Liver (tissue), 9 donors: Measurements from ENCODE around the gene CPAMD8. TPM values are rescaled to one million over a fixed set of nuclear protein-coding genes. Genes with fewer than 3 reads are reported as not detected.

ENCODE experiments used
- DNase-seq: peaks from one replicate; pipeline ENCODE4 v3.0.0-alpha.2; 2017; ENCODE audit warnings: low spot score
- H3K27ac ChIP-seq, 2 donors: one replicate each; pipeline ENCODE4 v1.7.0; 2013; ENCODE audit warnings: inconsistent platforms in 2 of 2, low read length in 2 of 2, control low read depth in 1 of 2, low read depth in 1 of 2, mild to moderate bottlenecking in 1 of 2
- H3K27me3 ChIP-seq, 4 donors: one replicate each; pipeline versions ENCODE4 v1.6.1 to v1.7.0; 2013; ENCODE audit warnings: low read length in 3 of 4, inconsistent platforms in 1 of 4, mild to moderate bottlenecking in 1 of 4, moderate library complexity in 1 of 4; ENCODE audit not compliant: control insufficient read depth in 4 of 4, insufficient read depth in 4 of 4
- H3K36me3 ChIP-seq, 4 donors: one replicate each; pipeline versions ENCODE4 v1.6.1 to v1.7.0; 2013; ENCODE audit warnings: low read length in 3 of 4, mild to moderate bottlenecking in 3 of 4, low read depth in 1 of 4, moderate library complexity in 1 of 4; ENCODE audit not compliant: control insufficient read depth in 4 of 4, insufficient read depth in 3 of 4
- H3K4me1 ChIP-seq, 4 donors: one replicate each; pipeline versions ENCODE4 v1.6.1 to v1.7.0; 2013; ENCODE audit warnings: low read length in 3 of 4, mild to moderate bottlenecking in 3 of 4, moderate library complexity in 1 of 4; ENCODE audit not compliant: control insufficient read depth in 4 of 4, insufficient read depth in 4 of 4
- H3K4me3 ChIP-seq, 3 donors: one replicate each; pipeline versions ENCODE4 v1.6.1 to v1.7.0; 2013; ENCODE audit warnings: low read length in 3 of 3, control low read depth in 1 of 3, low read depth in 1 of 3, mild to moderate bottlenecking in 1 of 3
- H3K9ac ChIP-seq, 2 donors: one replicate each; pipeline ENCODE4 v1.7.0; 2013; ENCODE audit warnings: low read length in 2 of 2, mild to moderate bottlenecking in 2 of 2, moderate library complexity in 2 of 2, control low read depth in 1 of 2, low read depth in 1 of 2
- H3K9me3 ChIP-seq, 4 donors: one replicate each; pipeline versions ENCODE4 v1.6.1 to v1.7.0; 2013; ENCODE audit warnings: low read length in 3 of 4; ENCODE audit not compliant: control insufficient read depth in 4 of 4
- ATF3 ChIP-seq: IDR thresholded peaks from 2 replicates; pipeline ENCODE4 v1.6.1; 2016; ENCODE audit warnings: antibody characterized with exemption
- CTCF ChIP-seq: fragments of 150-350 bp; IDR thresholded peaks from 2 replicates; pipeline ENCODE4 v1.5.1; 2017; ENCODE audit warnings: improper control_type of control experiment, low read depth, low read length; ENCODE audit not compliant: missing input control
- EGR1 ChIP-seq, 2 donors: IDR thresholded peaks; 2 replicates each; pipeline ENCODE4 v1.6.1; 2016 to 2018; ENCODE audit warnings: antibody characterized with exemption in 2 of 2, low read depth in 2 of 2
- FOXA1 ChIP-seq: IDR thresholded peaks from 2 replicates; pipeline ENCODE4 v1.6.1; 2016; ENCODE audit warnings: antibody characterized with exemption
- FOXA2 ChIP-seq: IDR thresholded peaks from 2 replicates; pipeline ENCODE4 v1.6.1; 2016; ENCODE audit warnings: antibody characterized with exemption
- GABPA ChIP-seq, 2 donors: IDR thresholded peaks in 1 of 2; conservative IDR thresholded peaks in 1 of 2; 2 replicates each; pipeline ENCODE4 v1.6.1; 2016; ENCODE audit warnings: antibody characterized with exemption in 2 of 2, mild to moderate bottlenecking in 1 of 2, moderate library complexity in 1 of 2
- HNF4A ChIP-seq, 2 donors: conservative IDR thresholded peaks; 2 replicates each; pipeline ENCODE4 v1.6.1; 2016; ENCODE audit warnings: antibody characterized with exemption in 2 of 2, mild to moderate bottlenecking in 2 of 2
- HNF4G ChIP-seq: IDR thresholded peaks from 2 replicates; pipeline ENCODE4 v1.6.1; 2016; ENCODE audit warnings: antibody characterized with exemption
- JUND ChIP-seq, 2 donors: IDR thresholded peaks; 2 replicates each; pipeline ENCODE4 v1.6.1; 2016; ENCODE audit warnings: antibody characterized with exemption in 2 of 2
- NR2F2 ChIP-seq: IDR thresholded peaks from 2 replicates; pipeline ENCODE4 v1.6.1; 2016; ENCODE audit warnings: antibody characterized with exemption
- RAD21 ChIP-seq, 2 donors: IDR thresholded peaks; 2 replicates each; pipeline ENCODE4 v1.6.1; 2016; ENCODE audit warnings: antibody characterized with exemption in 2 of 2, mild to moderate bottlenecking in 2 of 2
- REST ChIP-seq: IDR thresholded peaks from 2 replicates; pipeline ENCODE4 v1.6.1; 2016; ENCODE audit warnings: antibody characterized with exemption, mild to moderate bottlenecking
- RXRA ChIP-seq, 2 donors: IDR thresholded peaks; 2 replicates each; pipeline ENCODE4 v1.6.1; 2017 to 2018; ENCODE audit warnings: antibody characterized with exemption in 2 of 2, mild to moderate bottlenecking in 1 of 2
- SP1 ChIP-seq: IDR thresholded peaks from 2 replicates; pipeline ENCODE4 v1.6.1; 2018; ENCODE audit warnings: antibody characterized with exemption, mild to moderate bottlenecking
- TAF1 ChIP-seq: conservative IDR thresholded peaks from 2 replicates; pipeline ENCODE4 v1.6.1; 2016; ENCODE audit warnings: antibody characterized with exemption, mild to moderate bottlenecking
- YY1 ChIP-seq: IDR thresholded peaks from 2 replicates; pipeline ENCODE4 v1.6.1; 2016; ENCODE audit warnings: antibody characterized with exemption, mild to moderate bottlenecking
- WGBS: extraction: QIAGEN DNeasy Blood & Tissue Kit; methylation state at CpG from one replicate; pipeline ENCODE4 v1.1.7; 2013; 5-methylcytosine and 5-hydroxymethylcytosine counted together
- polyA plus RNA-seq, 2 donors: library from polyadenylated mRNA; stranded (reverse) in 1 of 2; unstranded in 1 of 2; fragments of 200-250 nt in 1 of 2; fragments of >200 nt in 1 of 2; fragmentation: Nextera tagmentation in 1 of 2; extraction: Ambion mirVana in 1 of 2; gene quantifications; one replicate each; pipeline versions ENCODE4 v1.2.1 to v1.2.3, GENCODE V29; 2013 to 2015
- total RNA-seq, 2 donors: library from RNA; depleted of rRNA; stranded (reverse); fragments of >200 nt; gene quantifications; one replicate each; pipeline ENCODE4 v1.2.3, GENCODE V29; 2014
- TF ChIP-seq, protein P1 (sequence below): IDR thresholded peaks from 2 replicates; pipeline ENCODE4 v1.6.1; 2016; ENCODE audit warnings: antibody characterized with exemption
- TF ChIP-seq, protein P2 (sequence below): IDR thresholded peaks from 2 replicates; pipeline ENCODE4 v1.6.1; 2016; ENCODE audit warnings: antibody characterized with exemption
- donor health status: healthy.
- donor health status: healthy.
- donor health status: healthy.
- donor health status: healthy.
- donor health status: healthy.

The CPAMD8 gene
- total and polyA plus RNA-seq, 4 donors, result 0.92 to 1.4 (median 1.1) TPM

DNA sequence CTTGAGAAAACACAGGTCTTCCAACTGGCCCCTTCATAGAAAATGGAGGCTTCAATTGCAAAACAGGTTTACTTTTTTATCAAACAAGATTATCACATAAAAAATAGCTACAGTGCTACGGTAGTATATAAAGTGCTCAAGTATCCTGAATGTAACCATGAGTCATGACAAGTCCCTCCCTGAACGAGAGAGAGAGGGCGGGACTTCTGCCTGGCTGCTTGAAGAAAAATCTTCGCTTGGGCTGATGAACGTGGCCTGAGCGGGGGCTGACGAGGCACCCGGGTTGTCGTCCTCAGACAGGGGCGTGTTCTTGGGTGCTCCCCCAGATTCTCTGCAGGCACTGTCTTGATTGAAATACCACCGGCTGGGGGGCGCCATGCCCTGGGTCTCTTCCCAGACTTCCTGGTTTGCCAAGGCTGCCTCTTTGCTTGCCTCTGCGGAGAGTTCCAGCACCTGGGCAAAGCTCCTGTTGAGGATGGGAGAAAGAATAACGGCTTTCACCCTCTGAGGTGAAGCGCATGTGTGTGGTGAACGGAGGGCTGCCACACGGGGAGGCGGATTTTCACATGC is 23.2 kb upstream of the CPAMD8 start:
- Histone ChIP-seq H3K27ac (no peak overlapping the region), H3K4me3 (no peak overlapping the region), H3K36me3 (peaks cover 3 to 32% (median 12%) of the 10 kb centered on the region in 4 donors), H3K9ac (no peak overlapping the region), H3K9me3 (no peaks in the 10 kb centered on the region), H3K27me3 (no peaks in the 10 kb centered on the region), H3K4me1 (no peaks in the 10 kb centered on the region)
- TF ChIP-seq RXRA (IDR thresholded peaks at IDR 0.05) (no peak), RAD21 (IDR thresholded peaks at IDR 0.05) (no peak), TAF1 (no peak), HNF4G (no peak), EGR1 (IDR thresholded peaks at IDR 0.05; ENCODE audit: low read depth in 2 of 2) (no peak), JUND (IDR thresholded peaks at IDR 0.05) (no peak), GABPA (IDR thresholded peaks at IDR 0.05 in 1 of 2, conservative IDR thresholded peaks at IDR 0.05 in 1 of 2) (no peak), ATF3 (no peak)
- TF ChIP-seq, protein P1, sequence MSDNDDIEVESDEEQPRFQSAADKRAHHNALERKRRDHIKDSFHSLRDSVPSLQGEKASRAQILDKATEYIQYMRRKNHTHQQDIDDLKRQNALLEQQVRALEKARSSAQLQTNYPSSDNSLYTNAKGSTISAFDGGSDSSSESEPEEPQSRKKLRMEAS, result no peak
- no peak for DNase-seq
- WGBS, result 93% methylated on average over 18 of the region's 18 CpGs

- no peak for DNase-seq
- H3K36me3 ChIP-seq, result peaks cover 3 to 31% (median 10%) of the 10 kb centered on the region in 4 donors
Measured at GRCh38 chr19:17048885-17049453, 22.4 kb upstream of the CPAMD8 start.

More at GRCh38 chr19:17048885-17049453, 22.4 kb upstream of the CPAMD8 start:
- no peaks in the 10 kb centered on the region for H3K27me3 ChIP-seq
- no peak overlapping the region for H3K4me3 ChIP-seq
- H3K9ac ChIP-seq, result no peak overlapping the region
- H3K27ac ChIP-seq, result no peak overlapping the region
- no peaks in the 10 kb centered on the region for H3K9me3 ChIP-seq
- no peaks in the 10 kb centered on the region for H3K4me1 ChIP-seq
- WGBS, result 90% methylated on average over 16 of the region's 16 CpGs
- TF ChIP-seq TAF1 (no peak), REST (no peak), JUND (IDR thresholded peaks at IDR 0.05) (no peak), RAD21 (IDR thresholded peaks at IDR 0.05) (no peak), ATF3 (no peak), YY1 (no peak), EGR1 (IDR thresholded peaks at IDR 0.05; ENCODE audit: low read depth in 2 of 2) (no peak), HNF4A (conservative IDR thresholded peaks at IDR 0.05) (no peak), NR2F2 (no peak), FOXA2 (no peak), GABPA (IDR thresholded peaks at IDR 0.05 in 1 of 2, conservative IDR thresholded peaks at IDR 0.05 in 1 of 2) (no peak), RXRA (IDR thresholded peaks at IDR 0.05) (no peak), HNF4G (no peak), CTCF (no peak), FOXA1 (no peak), SP1 (no peak)
- TF ChIP-seq, protein P1, result no peak
- TF ChIP-seq, protein P2, sequence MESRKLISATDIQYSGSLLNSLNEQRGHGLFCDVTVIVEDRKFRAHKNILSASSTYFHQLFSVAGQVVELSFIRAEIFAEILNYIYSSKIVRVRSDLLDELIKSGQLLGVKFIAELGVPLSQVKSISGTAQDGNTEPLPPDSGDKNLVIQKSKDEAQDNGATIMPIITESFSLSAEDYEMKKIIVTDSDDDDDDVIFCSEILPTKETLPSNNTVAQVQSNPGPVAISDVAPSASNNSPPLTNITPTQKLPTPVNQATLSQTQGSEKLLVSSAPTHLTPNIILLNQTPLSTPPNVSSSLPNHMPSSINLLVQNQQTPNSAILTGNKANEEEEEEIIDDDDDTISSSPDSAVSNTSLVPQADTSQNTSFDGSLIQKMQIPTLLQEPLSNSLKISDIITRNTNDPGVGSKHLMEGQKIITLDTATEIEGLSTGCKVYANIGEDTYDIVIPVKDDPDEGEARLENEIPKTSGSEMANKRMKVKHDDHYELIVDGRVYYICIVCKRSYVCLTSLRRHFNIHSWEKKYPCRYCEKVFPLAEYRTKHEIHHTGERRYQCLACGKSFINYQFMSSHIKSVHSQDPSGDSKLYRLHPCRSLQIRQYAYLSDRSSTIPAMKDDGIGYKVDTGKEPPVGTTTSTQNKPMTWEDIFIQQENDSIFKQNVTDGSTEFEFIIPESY, result no peak
